GM12865 (cell line): ENCODE measurements around the gene PLAC9.
"Not testable (repeated sequence)": the region's sequence is repeated elsewhere in the genome, so short reads cannot be mapped to it uniquely, and the experiment has no call there.

Source experiments
- DNase-seq: peaks from one replicate; pipeline ENCODE4 v3.0.0; 2010; ENCODE audit warnings: low read depth
- H3K4me3 ChIP-seq: 2 replicates; pipeline ENCODE4 v1.5.1; 2011; ENCODE audit warnings: mild to moderate bottlenecking, low read depth, low read length, control low read depth
- TF ChIP-seq, protein P1 (sequence below): IDR thresholded peaks from 2 replicates; pipeline ENCODE4 v1.5.1; 2011; ENCODE audit warnings: low read length, control low read depth, low read depth, inconsistent platforms; ENCODE audit not compliant: insufficient read depth; ENCODE audit errors: missing control alignments

The PLAC9 gene

GRCh38 chr10:80126876-80127275 lies 5.7 kb upstream of the PLAC9 start:
- TF ChIP-seq, protein P1, sequence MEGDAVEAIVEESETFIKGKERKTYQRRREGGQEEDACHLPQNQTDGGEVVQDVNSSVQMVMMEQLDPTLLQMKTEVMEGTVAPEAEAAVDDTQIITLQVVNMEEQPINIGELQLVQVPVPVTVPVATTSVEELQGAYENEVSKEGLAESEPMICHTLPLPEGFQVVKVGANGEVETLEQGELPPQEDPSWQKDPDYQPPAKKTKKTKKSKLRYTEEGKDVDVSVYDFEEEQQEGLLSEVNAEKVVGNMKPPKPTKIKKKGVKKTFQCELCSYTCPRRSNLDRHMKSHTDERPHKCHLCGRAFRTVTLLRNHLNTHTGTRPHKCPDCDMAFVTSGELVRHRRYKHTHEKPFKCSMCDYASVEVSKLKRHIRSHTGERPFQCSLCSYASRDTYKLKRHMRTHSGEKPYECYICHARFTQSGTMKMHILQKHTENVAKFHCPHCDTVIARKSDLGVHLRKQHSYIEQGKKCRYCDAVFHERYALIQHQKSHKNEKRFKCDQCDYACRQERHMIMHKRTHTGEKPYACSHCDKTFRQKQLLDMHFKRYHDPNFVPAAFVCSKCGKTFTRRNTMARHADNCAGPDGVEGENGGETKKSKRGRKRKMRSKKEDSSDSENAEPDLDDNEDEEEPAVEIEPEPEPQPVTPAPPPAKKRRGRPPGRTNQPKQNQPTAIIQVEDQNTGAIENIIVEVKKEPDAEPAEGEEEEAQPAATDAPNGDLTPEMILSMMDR = no peak
- DNase-seq = no peak
- H3K4me3 ChIP-seq = no peak overlapping the region

DNA sequence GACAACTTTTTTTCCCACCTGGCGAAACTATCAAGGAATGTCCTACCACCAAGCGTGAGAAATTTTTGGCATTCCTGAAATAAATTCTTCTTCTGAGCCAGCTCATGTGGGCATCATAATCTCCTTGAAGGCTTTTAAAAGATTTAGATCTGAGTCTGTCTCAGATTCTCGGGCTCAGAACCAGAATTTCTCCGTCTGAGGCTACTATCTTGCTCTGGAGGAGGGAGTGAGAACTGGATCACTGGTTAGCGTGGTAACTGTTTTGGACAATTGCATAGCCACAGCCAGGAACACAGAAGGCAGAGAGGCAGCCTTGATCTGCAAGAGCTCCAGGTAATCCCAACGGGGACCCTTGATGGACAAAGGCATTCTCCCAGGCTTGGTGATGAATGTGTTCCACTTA lies 1.0 kb upstream of the PLAC9 start:
- H3K4me3 ChIP-seq = no peak overlapping the region
- no peak for DNase-seq
- TF ChIP-seq, protein P1 = no peak

- DNase-seq = no peak
- H3K4me3 ChIP-seq = no peak overlapping the region
- TF ChIP-seq, protein P1 = no peak
These were observed 676 bp downstream of the PLAC9 start for GRCh38 chr10:80133206-80133605.

DNA sequence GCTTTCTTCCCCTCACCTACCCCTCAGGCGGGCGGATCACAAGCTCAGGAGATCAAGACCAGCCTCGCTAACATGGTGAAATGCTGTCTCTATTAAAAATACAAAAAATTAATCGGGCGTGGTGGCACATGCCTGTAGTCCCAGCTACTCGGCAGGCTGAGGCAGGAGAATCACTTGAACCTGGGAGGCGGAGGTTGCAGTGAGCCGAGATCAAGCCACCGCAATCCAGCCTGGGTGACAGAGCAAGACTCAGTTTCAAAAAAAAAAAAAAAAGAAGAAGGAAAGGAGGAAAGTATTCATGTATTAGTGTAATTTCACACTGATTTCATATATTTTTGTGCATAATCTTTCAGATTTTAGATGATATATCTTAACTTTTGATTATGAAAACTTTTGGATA lies 1.2 kb downstream of the PLAC9 start:
- not testable (repeated sequence) for H3K4me3 ChIP-seq, DNase-seq

DNA sequence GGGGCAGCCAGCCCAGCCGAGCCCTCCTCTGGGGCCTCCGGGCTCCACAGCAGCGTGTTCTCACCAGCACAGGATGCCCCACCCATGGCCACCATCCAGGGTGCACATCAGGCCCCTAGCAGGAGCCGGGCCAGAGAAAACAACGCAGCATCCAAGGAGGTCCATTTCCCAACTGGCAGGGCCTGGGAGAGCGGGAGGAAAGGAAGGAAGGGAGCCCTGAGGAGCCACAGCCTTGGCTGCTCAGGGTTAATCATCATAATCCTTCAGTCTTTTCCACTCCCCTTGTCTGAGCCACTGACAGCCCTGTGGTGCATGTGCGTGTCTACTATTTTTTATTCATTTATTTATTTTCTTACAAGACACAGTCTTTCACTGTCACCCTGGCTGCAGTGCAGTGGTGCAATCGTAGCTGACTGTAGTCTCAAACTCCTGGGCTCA lies 3.6 kb downstream of the PLAC9 start:
- no peak for DNase-seq
- no peak overlapping the region for H3K4me3 ChIP-seq
- TF ChIP-seq, protein P1 = no peak

DNA sequence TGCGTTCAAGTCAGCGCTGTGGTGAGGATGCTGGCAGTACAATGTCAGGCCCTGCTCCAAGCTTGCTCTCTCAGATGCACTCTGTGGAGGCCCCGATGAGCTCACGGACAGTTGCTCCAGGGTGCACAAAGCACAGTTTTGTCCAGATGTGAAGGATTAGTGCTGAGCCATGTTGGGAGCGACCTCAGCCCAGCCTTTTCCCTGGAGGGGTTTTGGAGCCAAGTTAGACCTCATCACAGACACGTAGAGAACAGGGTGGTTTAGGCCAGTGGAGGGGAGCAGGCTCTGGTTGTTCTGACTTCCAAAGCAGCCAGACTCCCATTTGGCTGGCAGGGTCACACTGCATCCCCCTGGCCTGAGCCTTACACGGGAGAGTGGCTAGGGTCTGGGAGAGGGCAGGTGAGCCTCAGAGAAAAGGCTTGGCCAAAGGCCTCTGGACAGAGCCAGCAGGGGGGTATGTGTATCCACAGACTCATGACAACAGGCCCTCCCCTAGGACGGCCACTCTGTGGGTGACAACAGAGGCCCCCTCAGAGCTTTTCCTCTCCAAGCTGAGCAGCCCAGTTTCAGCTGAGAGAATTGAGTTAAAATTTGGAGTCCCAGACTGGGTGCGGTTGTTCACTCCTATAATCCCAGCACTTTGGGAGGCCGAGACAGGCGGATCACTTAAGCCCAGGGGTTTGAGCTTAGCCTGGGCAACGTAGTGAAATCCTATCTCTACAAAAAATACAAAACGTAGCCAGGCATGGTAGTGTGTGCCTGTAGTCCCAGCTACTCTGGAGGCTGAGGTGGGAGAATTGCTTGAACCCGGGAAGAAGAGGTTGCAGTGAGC lies 4.7 kb downstream of the PLAC9 start:
- TF ChIP-seq, protein P1 = no peak
- no peak for DNase-seq
- no peak overlapping the region for H3K4me3 ChIP-seq

DNA sequence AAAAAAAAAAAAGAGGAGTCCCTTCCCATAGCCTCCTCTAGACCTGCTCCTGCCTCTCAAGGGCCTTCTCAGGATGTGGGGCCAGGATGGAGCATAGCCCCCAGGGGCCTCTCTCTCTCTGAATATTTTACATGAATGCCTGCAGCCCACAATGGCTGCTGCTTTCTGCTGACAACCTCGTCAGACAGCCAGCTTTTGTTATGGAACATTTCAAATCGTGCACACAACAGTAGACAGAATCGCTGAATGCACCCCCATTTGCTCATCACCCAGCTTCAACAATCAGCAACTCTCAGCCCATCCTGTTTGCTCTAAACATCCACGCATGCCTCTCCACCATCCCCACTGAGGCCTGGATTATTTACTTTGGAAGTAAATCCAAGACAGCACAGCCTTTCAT lies 5.4 kb downstream of the PLAC9 start:
- no peak for DNase-seq
- TF ChIP-seq, protein P1 = no peak
- no peak overlapping the region for H3K4me3 ChIP-seq
